MG63 (cell line): ENCODE data around the gene C16orf89. TPM values are rescaled to one million over a fixed set of nuclear protein-coding genes. Genes with fewer than 3 reads are reported as not detected.

ENCODE experiments used
- DNase-seq: peaks from one replicate; pipeline ENCODE4 v3.0.0-alpha.2; 2020
- H3K27me3 ChIP-seq: fragments of 250-450 bp; sonication (Bioruptor Pico); 2 replicates; pipeline ENCODE4 v1.5.1; 2020; ENCODE audit warnings: mild to moderate bottlenecking, moderate library complexity
- H3K36me3 ChIP-seq: fragments of 250-450 bp; sonication (Bioruptor Pico); 2 replicates; pipeline ENCODE4 v1.5.1; 2020; ENCODE audit warnings: mild to moderate bottlenecking, moderate library complexity
- H3K4me3 ChIP-seq: fragments of 250-450 bp; sonication (Bioruptor Pico); 2 replicates; pipeline ENCODE4 v1.5.1; 2020; ENCODE audit warnings: mild to moderate bottlenecking, moderate library complexity
- H3K9me3 ChIP-seq: fragments of 250-450 bp; sonication (Bioruptor Pico); 2 replicates; pipeline ENCODE4 v1.5.1; 2020; ENCODE audit warnings: mild to moderate bottlenecking, moderate library complexity
- total RNA-seq: library from RNA; depleted of rRNA; stranded (reverse); fragments of >200 nt; shearing (Covaris generic); gene quantifications from 2 replicates; pipeline ENCODE4 v1.2.3, GENCODE V29; 2014; ENCODE audit warnings: low replicate concordance; rRNA removed

Gene C16orf89
- total RNA-seq, 1 experiment from 2014 or later = not detected

- Histone ChIP-seq H3K27me3 (peaks cover 1% of the 10 kb centered on the region; the same call in 1 of the 2 replicates), H3K9me3 (no peaks in the 10 kb centered on the region), H3K36me3 (no peaks in the 10 kb centered on the region), H3K4me3 (no peak overlapping the region)
- DNase-seq = no peak
Observed at GRCh38 chr16:5006348-5007193, 59.2 kb downstream of the C16orf89 start.

GRCh38 chr16:5005916-5006315 lies 59.8 kb downstream of the C16orf89 start:
- Histone ChIP-seq H3K9me3 (no peaks in the 10 kb centered on the region), H3K36me3 (no peaks in the 10 kb centered on the region), H3K4me3 (no peak overlapping the region), H3K27me3 (no peaks in the 10 kb centered on the region; the same call in 1 of the 2 replicates)
- DNase-seq = no peak

- Histone ChIP-seq H3K27me3 (no peaks in the 10 kb centered on the region; the same call in 1 of the 2 replicates), H3K36me3 (no peaks in the 10 kb centered on the region), H3K4me3 (no peak overlapping the region), H3K9me3 (no peaks in the 10 kb centered on the region)
- DNase-seq = no peak
Observed at GRCh38 chr16:5004311-5004710, 61.4 kb downstream of the C16orf89 start.

GRCh38 chr16:5003828-5004227 lies 61.9 kb downstream of the C16orf89 start:
- H3K4me3 ChIP-seq = no peak overlapping the region
- H3K27me3 ChIP-seq = no peaks in the 10 kb centered on the region; the same call in 1 of the 2 replicates
- H3K9me3 ChIP-seq = no peaks in the 10 kb centered on the region
- no peaks in the 10 kb centered on the region for H3K36me3 ChIP-seq
- DNase-seq = no peak

GRCh38 chr16:5003211-5003610 lies 62.5 kb downstream of the C16orf89 start:
- Histone ChIP-seq H3K4me3 (no peak overlapping the region), H3K27me3 (no peaks in the 10 kb centered on the region), H3K36me3 (no peaks in the 10 kb centered on the region), H3K9me3 (no peaks in the 10 kb centered on the region)
- DNase-seq = no peak

GRCh38 chr16:5002699-5003143 lies 63.0 kb downstream of the C16orf89 start:
- no peak for DNase-seq
- Histone ChIP-seq H3K4me3 (no peak overlapping the region), H3K36me3 (no peaks in the 10 kb centered on the region)

GRCh38 chr16:5001986-5002385 lies 63.8 kb downstream of the C16orf89 start:
- no peak for DNase-seq
- H3K9me3 ChIP-seq = no peaks in the 10 kb centered on the region
- H3K4me3 ChIP-seq = no peak overlapping the region
- H3K27me3 ChIP-seq = no peaks in the 10 kb centered on the region
- H3K36me3 ChIP-seq = no peaks in the 10 kb centered on the region

More at GRCh38 chr16:5002699-5003143, 63.0 kb downstream of the C16orf89 start:
- Histone ChIP-seq H3K27me3 (no peaks in the 10 kb centered on the region), H3K9me3 (no peaks in the 10 kb centered on the region)

- Histone ChIP-seq H3K36me3 (no peaks in the 10 kb centered on the region), H3K27me3 (no peaks in the 10 kb centered on the region), H3K9me3 (no peaks in the 10 kb centered on the region), H3K4me3 (no peak overlapping the region)
- no peak for DNase-seq
Observed at GRCh38 chr16:5001571-5001970, 64.2 kb downstream of the C16orf89 start.

- H3K4me3 ChIP-seq = no peak overlapping the region
- H3K9me3 ChIP-seq = no peaks in the 10 kb centered on the region
- no peaks in the 10 kb centered on the region for H3K36me3 ChIP-seq
- no peaks in the 10 kb centered on the region for H3K27me3 ChIP-seq
- no peak for DNase-seq
Observed at GRCh38 chr16:5000573-5001001, 65.2 kb downstream of the C16orf89 start.

GRCh38 chr16:4994719-4995434 lies 70.9 kb downstream of the C16orf89 start:
- Histone ChIP-seq H3K27me3 (peaks cover 3% of the 10 kb centered on the region; the same call in 1 of the 2 replicates), H3K36me3 (no peaks in the 10 kb centered on the region), H3K9me3 (no peaks in the 10 kb centered on the region), H3K4me3 (no peak overlapping the region)
- no peak for DNase-seq

Other genes starting within 250 kb of the C16orf89 start
- gene GLYR1, start 218.7 kb downstream of the C16orf89 start, total RNA-seq = 44.6 and 45.2 TPM in 2 replicates
- gene UBN1, start 218.5 kb downstream of the C16orf89 start, total RNA-seq = 27.3 and 27.7 TPM in 2 replicates
- 0.07 and 0.36 TPM in 2 replicates for gene PPL, start 128.8 kb downstream of the C16orf89 start, total RNA-seq
- gene SEC14L5, start 107.6 kb downstream of the C16orf89 start, total RNA-seq = not detected in 2 replicates
- 43.8 and 55.4 TPM in 2 replicates for gene NAGPA, start 32.0 kb downstream of the C16orf89 start, total RNA-seq
- 30.4 and 53.2 TPM in 2 replicates for gene ALG1, start 5.9 kb upstream of the C16orf89 start, total RNA-seq
- 19.5 and 19.7 TPM in 2 replicates for gene EEF2KMT, start 31.8 kb upstream of the C16orf89 start, total RNA-seq